IMR-90 (cell line): ENCODE data around the gene FLOT2. TPM values are rescaled to one million over a fixed set of nuclear protein-coding genes. Genes with fewer than 3 reads are reported as not detected.

Experiments
- ATAC-seq: fragments of 200-7000 bp; cut with Tn5 transposase; 2 replicates; pipeline ENCODE4 v1.9.1; 2020; ENCODE audit warnings: low read depth, mild to moderate bottlenecking, moderate library complexity
- BruUV-seq: library from RNA; stranded (reverse); fragments of 400-500 nt; replicated peaks from 2 replicates; lab custom pipeline; 2021; lab: Mats Ljungman, UMichigan
- CTCF ChIA-PET: fragments of 300-600 bp; formaldehyde crosslinking; extraction: SDS; loops from one replicate; lab custom pipeline; 2021; ENCODE audit warnings: antibody characterized with exemption; lab: Yijun Ruan, JAX
- POLR2A ChIA-PET: fragments of 300-600 bp; sonication (Branson Sonifier 250); formaldehyde crosslinking; loops from one replicate; lab custom pipeline; 2022; ENCODE audit warnings: antibody characterized with exemption; ENCODE audit not compliant: unreplicated experiment; lab: Charles Lee
- DNase-seq: peaks from one replicate; pipeline ENCODE4 v3.0.0; 2013
- H2AFZ ChIP-seq: replicated peaks from 2 replicates; pipeline ENCODE3; 2013; ENCODE audit warnings: low read length, mild to moderate bottlenecking; ENCODE audit not compliant: poor library complexity
- H2AK5ac ChIP-seq: 2 replicates; pipeline ENCODE4 v1.6.1; 2013; ENCODE audit warnings: low read depth, low read length, inconsistent platforms
- H2AK9ac ChIP-seq: replicated peaks from 2 replicates; pipeline ENCODE3; 2013; ENCODE audit warnings: mild to moderate bottlenecking, low read depth, low read length, moderate library complexity; ENCODE audit not compliant: poor library complexity
- H2BK120ac ChIP-seq: 2 replicates; pipeline ENCODE4 v1.6.1; 2013; ENCODE audit warnings: low read depth, low read length, inconsistent platforms
- H2BK15ac ChIP-seq: 3 replicates; pipeline ENCODE4 v1.6.1; 2013; ENCODE audit warnings: low read depth, low read length, inconsistent platforms
- H2BK20ac ChIP-seq: 2 replicates; pipeline ENCODE4 v1.6.1; 2013; ENCODE audit warnings: low read depth, mild to moderate bottlenecking, inconsistent platforms, low read length, moderate library complexity
- H2BK5ac ChIP-seq: 2 replicates; pipeline ENCODE4 v1.6.1; 2013; ENCODE audit warnings: mild to moderate bottlenecking, low read depth, low read length, inconsistent platforms; ENCODE audit not compliant: poor library complexity, severe bottlenecking
- H3K14ac ChIP-seq: replicated peaks from 2 replicates; pipeline ENCODE4 v1.6.1; 2013; ENCODE audit warnings: low read depth, low read length, inconsistent platforms
- H3K18ac ChIP-seq: 2 replicates; pipeline ENCODE4 v1.6.1; 2013; ENCODE audit warnings: low read depth, low read length, control low read depth
- H3K23ac ChIP-seq: 2 replicates; pipeline ENCODE4 v1.6.1; 2013; ENCODE audit warnings: low read depth, low read length, inconsistent platforms
- H3K27ac ChIP-seq: 2 replicates; pipeline ENCODE4 v1.5.1; 2013; ENCODE audit warnings: mild to moderate bottlenecking, control low read depth, low read length; ENCODE audit not compliant: insufficient read depth
- H3K27me3 ChIP-seq: 2 replicates; pipeline ENCODE4 v1.6.1; 2013; ENCODE audit warnings: low read length; ENCODE audit not compliant: control insufficient read depth, insufficient read depth
- H3K36me3 ChIP-seq: 2 replicates; pipeline ENCODE4 v1.6.1; 2013; ENCODE audit warnings: low read length, mixed read lengths; ENCODE audit not compliant: control insufficient read depth, insufficient read depth
- H3K4ac ChIP-seq: 2 replicates; pipeline ENCODE4 v1.6.1; 2013; ENCODE audit warnings: low read depth, low read length, inconsistent platforms
- H3K4me1 ChIP-seq: 2 replicates; pipeline ENCODE4 v1.6.1; 2013; ENCODE audit warnings: low read length, mixed read lengths; ENCODE audit not compliant: control insufficient read depth, insufficient read depth
- H3K4me2 ChIP-seq: 2 replicates; pipeline ENCODE4 v1.6.1; 2013; ENCODE audit warnings: low read depth, mild to moderate bottlenecking, control low read depth, low read length, moderate library complexity
- H3K4me3 ChIP-seq: 2 replicates; pipeline ENCODE4 v1.5.1; 2013; ENCODE audit warnings: low read depth, mild to moderate bottlenecking, control low read depth, low read length, moderate library complexity; ENCODE audit not compliant: insufficient read depth
- H3K56ac ChIP-seq: 2 replicates; pipeline ENCODE4 v1.6.1; 2013; ENCODE audit warnings: low read length, inconsistent platforms; ENCODE audit not compliant: insufficient read depth; ENCODE audit errors: extremely low read depth
- H3K79me1 ChIP-seq, 2 experiments: 2 replicates each; pipeline ENCODE4 v1.6.1; 2013; ENCODE audit warnings: low read length in 2 of 2, inconsistent platforms in 1 of 2, low read depth in 1 of 2
- H3K9ac ChIP-seq: 2 replicates; pipeline ENCODE4 v1.6.1; 2013; ENCODE audit warnings: low read depth, low read length, control low read depth
- H3K9me1 ChIP-seq: 2 replicates; pipeline ENCODE4 v1.6.1; 2013; ENCODE audit warnings: low read length, inconsistent platforms; ENCODE audit not compliant: insufficient read depth
- H3K9me3 ChIP-seq: 2 replicates; pipeline ENCODE4 v1.6.1; 2013; ENCODE audit warnings: low read length; ENCODE audit not compliant: control insufficient read depth, insufficient read depth
- H4K20me1 ChIP-seq: 2 replicates; pipeline ENCODE4 v1.6.1; 2013; ENCODE audit warnings: low read length, inconsistent platforms; ENCODE audit not compliant: insufficient read depth
- H4K5ac ChIP-seq: 2 replicates; pipeline ENCODE4 v1.6.1; 2013; ENCODE audit warnings: mild to moderate bottlenecking, low read depth, low read length, control low read depth
- H4K8ac ChIP-seq, 2 experiments: 2 replicates each; pipeline ENCODE4 v1.6.1; 2013; ENCODE audit warnings: low read depth in 2 of 2, low read length in 2 of 2, control low read depth in 1 of 2, inconsistent platforms in 1 of 2
- H4K91ac ChIP-seq: 2 replicates; pipeline ENCODE4 v1.6.1; 2013; ENCODE audit warnings: low read depth, low read length, inconsistent platforms; ENCODE audit not compliant: insufficient read depth
- BHLHE40 ChIP-seq: fragments of 150-350 bp; IDR thresholded peaks from 2 replicates; pipeline ENCODE4 v1.6.1; 2016; ENCODE audit warnings: mild to moderate bottlenecking, low read depth, low read length
- CEBPB ChIP-seq: IDR thresholded peaks from 2 replicates; pipeline ENCODE4 v1.6.1; 2012; ENCODE audit warnings: low read depth, low read length, improper control_type of control experiment
- FOS ChIP-seq: fragments of 150-350 bp; IDR thresholded peaks from 2 replicates; pipeline ENCODE4 v1.6.1; 2016; ENCODE audit warnings: low read depth, low read length
- MAFK ChIP-seq: IDR thresholded peaks from 2 replicates; pipeline ENCODE4 v1.6.1; 2012; ENCODE audit warnings: low read depth, low read length, improper control_type of control experiment
- MAZ ChIP-seq: IDR thresholded peaks from 2 replicates; pipeline ENCODE4 v1.6.1; 2012; ENCODE audit warnings: low read depth, mild to moderate bottlenecking, low read length, improper control_type of control experiment, moderate library complexity, borderline replicate concordance
- MXI1 ChIP-seq: IDR thresholded peaks from 2 replicates; pipeline ENCODE4 v1.6.1; 2012; ENCODE audit warnings: low read depth, mild to moderate bottlenecking, low read length, moderate library complexity, borderline replicate concordance
- RFX5 ChIP-seq: IDR thresholded peaks from 2 replicates; pipeline ENCODE4 v1.8.0; 2012; ENCODE audit warnings: low read depth, mild to moderate bottlenecking, low read length, moderate library complexity
- WGBS, 2 experiments: methylation state at CpG; one replicate each; pipeline versions ENCODE4 v1.1.5 to v1.1.7; 2013; ENCODE audit warnings: missing lambda C conversion rate in 2 of 2; ENCODE audit not compliant: insufficient read length in 1 of 2; ENCODE audit errors: extremely low coverage in 2 of 2; 5-methylcytosine and 5-hydroxymethylcytosine counted together
- dilution Hi-C: fragments of 300-500 bp; cut with HindIII; formaldehyde crosslinking; loops from one replicate; pipeline ENCODE4 v1.14.3; 2018; ENCODE audit warnings: low sequenced_read_pairs; ENCODE audit not compliant: unreplicated experiment
- in situ Hi-C: fragments of 300-500 bp; cut with MboI; formaldehyde crosslinking; loops from 3 replicates; pipeline ENCODE4 v1.14.3; 2019; ENCODE audit warnings: low sequenced_read_pairs, inconsistent platforms, mixed read lengths
- intact Hi-C: fragments of 100-400 bp; cut with micrococcal nuclease; formaldehyde crosslinking; loops from 2 replicates; pipeline ENCODE4 v1.10.0; 2022
- polyA plus RNA-seq, 3 experiments: library from polyadenylated mRNA; depleted of rRNA; stranded (reverse); fragments of >200 nt; gene quantifications; 2 replicates each; pipeline ENCODE4 v1.2.3, GENCODE V29; 2012; ENCODE audit warnings: low replicate concordance in 1 of 3
- total RNA-seq: library from RNA; depleted of rRNA; stranded (reverse); fragments of >200 nt; gene quantifications from 2 replicates; pipeline ENCODE4 v1.2.3, GENCODE V29; 2012

Gene FLOT2
- total and polyA plus RNA-seq, 2 of the 4 experiments (the other 2 are of a cell fraction) = 19.7 to 67.9 TPM

GRCh38 chr17:28941251-28941650, 43.7 kb upstream of the FLOT2 start:
- CTCF ChIA-PET = interaction anchor here (0.6 kb wide), 1 partner anchor 160 kb away, joined by 4 read pairs; no protein-coding TSS in a partner anchor
- POLR2A ChIA-PET = interaction anchor here (0.6 kb wide), 1 partner anchor 16 kb away, joined by 5 read pairs; no protein-coding TSS in a partner anchor

More at GRCh38 chr17:28941251-28941650, 43.7 kb upstream of the FLOT2 start:
- Histone ChIP-seq H2AK5ac (no peak overlapping the region), H3K23ac (no peak overlapping the region), H3K27me3 (no peaks in the 10 kb centered on the region), H2AK9ac (no peak overlapping the region), H3K18ac (no peak overlapping the region), H3K27ac (no peak overlapping the region), H2BK5ac (no peak overlapping the region), H4K20me1 (peaks cover 96% of the 10 kb centered on the region), H4K8ac (no peak overlapping the region), H3K9ac (no peak overlapping the region), H3K14ac (no peak overlapping the region), H2AFZ (no peak overlapping the region), H3K56ac (no peak overlapping the region), H4K91ac (no peak overlapping the region), H3K4me1 (peaks cover 22% of the 10 kb centered on the region), H3K4me2 (no peak overlapping the region), H2BK15ac (no peak overlapping the region), H2BK120ac (no peak overlapping the region), H2BK20ac (no peak overlapping the region), H3K79me1 (peaks cover 27 to 86% of the 10 kb centered on the region in 2 experiments), H3K9me3 (no peaks in the 10 kb centered on the region), H4K5ac (no peak overlapping the region), H3K4me3 (no peak overlapping the region), H3K4ac (no peak overlapping the region), H3K9me1 (peaks cover 40% of the 10 kb centered on the region), H3K36me3 (peaks cover 13% of the 10 kb centered on the region)
- no peak for ATAC-seq
- BruUV-seq = no TSS peak
- dilution Hi-C loops = no loop called here
- no peak for TF ChIP-seq CEBPB
- TF ChIP-seq MAFK = no peak
- no peak for TF ChIP-seq MXI1
- no peak for TF ChIP-seq BHLHE40
- TF ChIP-seq MAZ = no peak
- no peak for TF ChIP-seq FOS
- TF ChIP-seq RFX5 = no peak
- WGBS, 2 experiments = no CpG with 5 or more reads among the region's 1 CpG
- DNase-seq = no peak
- in situ Hi-C loops = no loop called here
- intact Hi-C loops = no loop called here
